Measurements from ENCODE around the gene GEMIN4.
"Not testable (repeated sequence)": the region's sequence is repeated elsewhere in the genome, so short reads cannot be mapped to it uniquely, and the experiment has no call there.

GEMIN4 gene

DNA sequence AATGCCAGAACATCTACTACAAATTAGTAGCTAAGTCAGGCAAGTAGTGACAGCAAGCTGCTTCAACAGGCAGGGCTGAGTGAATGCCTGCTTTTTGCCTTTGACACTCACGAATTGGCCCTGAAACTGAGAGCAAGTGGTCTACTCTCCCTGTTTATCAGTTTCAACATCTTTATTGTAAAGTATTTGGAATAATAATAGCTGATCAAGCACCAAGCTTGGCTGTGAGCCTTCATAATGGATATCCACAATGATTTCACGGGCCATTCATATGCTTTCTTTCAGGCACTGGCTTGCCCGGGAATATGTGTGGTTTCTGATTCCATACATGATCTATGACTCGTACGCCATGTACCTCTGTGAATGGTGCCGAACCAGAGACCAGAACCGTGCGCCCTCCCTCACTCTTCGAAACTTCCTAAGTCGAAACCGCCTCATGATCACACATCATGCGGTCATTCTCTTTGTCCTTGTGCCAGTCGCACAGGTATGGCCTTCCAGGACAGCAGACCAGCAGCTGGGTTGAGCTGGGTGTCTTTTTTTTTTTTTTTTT, 14.4 kb downstream of the GEMIN4 start:
- no peak for DNase-seq

DNA sequence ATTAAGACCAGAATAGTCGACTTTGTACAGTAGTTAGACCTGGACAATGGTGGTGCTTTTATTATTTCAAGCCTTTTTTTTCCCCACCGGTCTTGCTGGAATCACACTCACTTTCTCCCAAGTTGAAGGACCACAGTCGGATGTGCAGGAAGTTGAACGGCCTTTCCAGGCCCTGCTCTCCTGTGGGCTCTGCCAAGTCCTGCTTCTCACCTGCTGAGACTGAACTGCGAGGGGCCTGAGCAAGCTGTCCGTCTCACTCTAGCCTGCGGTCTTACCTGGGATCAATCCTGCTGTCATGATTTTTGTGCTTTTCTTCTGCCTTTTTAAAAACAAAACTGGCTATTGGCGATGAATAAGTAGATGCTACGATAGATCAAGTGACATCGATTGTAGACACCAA, 18.3 kb downstream of the GEMIN4 start:
- no peak for DNase-seq

DNA sequence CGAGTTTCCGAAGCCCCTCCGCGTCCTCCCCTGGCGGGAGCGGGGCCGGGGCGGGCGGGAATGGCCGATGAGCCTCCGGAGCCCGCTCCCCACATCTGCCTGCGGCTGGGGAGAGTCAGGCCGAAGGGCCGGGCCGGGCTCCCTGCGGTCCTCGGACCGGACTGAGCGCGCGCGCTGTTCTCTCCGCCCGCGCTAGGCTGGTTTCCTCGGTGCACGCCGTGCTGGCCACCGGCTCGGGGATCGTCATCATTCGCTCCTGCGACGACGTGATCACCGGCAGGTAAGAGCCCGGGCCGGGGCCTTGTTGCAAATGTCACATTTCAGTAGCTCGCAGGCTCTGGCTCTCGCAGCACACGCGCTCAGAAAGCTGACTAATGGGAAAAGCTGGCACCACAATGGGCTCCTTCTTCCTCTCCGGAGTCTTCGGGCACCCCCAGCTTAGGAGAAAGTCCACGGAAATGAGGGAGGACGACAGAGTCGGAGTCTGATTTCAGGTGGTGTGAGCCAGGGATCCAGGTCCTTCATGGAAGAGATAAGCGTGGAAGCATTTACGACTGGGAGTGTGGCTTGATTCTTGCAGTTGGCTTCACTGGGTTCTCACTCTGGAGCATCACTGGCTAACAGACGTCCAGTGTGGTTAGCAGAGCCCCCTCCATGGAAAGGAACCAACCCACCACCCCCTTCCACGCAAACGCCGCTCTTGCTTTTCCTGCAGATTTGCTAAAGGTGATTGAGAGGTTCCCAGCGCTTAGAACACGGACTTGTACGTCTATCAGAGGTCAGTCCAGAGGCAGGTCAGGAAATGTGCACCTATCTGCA, 19.0 kb downstream of the GEMIN4 start:
- DNase-seq = no peak

GRCh38 chr17:732067-732901, 19.8 kb downstream of the GEMIN4 start, which contains the start of gene TLCD3A:
TSS of gene TLCD3A (plus strand) at chr17:732596. CDS start at chr17:732648, 52 bp downstream.
- DNase-seq = no peak

DNA sequence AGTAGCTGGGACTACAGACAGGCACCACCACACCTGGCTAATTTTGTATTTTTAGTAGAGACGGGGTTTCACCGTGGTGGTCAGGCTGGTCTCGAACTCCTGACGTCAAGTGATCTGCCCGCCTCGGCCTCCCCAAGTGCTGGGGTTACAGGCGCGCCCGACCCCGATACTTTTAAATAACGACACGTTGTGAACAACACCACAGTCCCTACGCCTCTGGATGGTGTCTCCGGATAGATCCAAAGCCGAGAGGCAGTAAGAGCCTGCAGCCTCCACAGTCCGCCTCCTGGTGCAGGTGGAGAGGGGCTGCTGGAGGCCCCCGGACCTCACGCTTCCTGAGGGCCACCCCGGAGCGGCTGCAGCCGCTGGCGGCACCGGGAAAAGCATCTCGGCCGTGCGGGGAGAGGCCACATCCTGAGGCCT, 20.4 kb downstream of the GEMIN4 start:
- DNase-seq = no peak

DNA sequence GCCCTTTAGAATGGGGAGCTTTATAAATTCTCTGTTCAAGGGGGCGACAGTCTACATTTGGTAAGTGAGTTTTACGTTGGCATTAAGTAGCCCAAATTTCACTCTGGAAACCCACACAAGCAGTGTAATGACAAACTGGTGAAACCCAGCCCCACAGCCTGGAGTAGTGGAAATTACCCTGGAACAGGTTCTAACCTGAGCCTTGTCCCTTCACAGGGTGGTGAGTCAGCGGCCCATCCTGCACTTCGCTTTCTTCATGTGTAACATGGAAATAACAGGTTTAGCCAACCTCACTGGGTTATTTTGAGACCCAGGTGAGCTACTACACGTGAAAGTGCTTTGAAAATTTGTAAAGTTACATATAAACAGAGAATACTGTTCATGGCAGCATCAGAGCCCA, 23.2 kb downstream of the GEMIN4 start:
- no peak for DNase-seq

DNA sequence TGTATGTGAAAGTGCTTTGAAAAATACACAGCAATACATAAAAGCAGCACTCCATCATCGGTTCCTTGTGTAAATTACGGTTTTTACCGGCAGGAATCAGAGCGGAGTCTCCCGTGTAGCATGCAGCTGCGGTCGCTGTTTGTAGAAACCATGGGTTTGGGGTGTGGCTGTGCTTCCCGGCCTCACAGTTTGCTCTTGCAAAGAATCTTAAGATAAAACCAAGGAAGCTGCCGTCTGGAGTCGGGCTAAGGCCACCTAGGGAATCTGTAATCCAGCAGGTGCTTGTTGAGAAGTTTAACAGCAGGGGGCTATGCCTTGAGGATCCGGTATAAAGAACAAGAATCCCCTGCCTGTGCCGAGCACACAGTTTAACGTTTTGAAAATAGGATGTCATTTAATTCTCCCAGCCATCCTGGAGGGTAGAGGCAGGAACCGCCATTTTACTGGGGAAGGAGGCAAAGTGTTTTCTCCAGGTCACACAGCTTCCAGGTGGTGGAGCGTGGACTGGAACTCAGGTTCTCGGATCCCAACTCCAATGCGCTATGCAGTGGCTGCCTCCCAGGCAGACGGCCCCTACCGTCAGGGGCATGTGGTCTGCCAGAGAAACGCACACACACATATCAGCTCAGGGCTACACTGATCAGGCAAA, 25.7 kb downstream of the GEMIN4 start:
- DNase-seq = no peak

DNA sequence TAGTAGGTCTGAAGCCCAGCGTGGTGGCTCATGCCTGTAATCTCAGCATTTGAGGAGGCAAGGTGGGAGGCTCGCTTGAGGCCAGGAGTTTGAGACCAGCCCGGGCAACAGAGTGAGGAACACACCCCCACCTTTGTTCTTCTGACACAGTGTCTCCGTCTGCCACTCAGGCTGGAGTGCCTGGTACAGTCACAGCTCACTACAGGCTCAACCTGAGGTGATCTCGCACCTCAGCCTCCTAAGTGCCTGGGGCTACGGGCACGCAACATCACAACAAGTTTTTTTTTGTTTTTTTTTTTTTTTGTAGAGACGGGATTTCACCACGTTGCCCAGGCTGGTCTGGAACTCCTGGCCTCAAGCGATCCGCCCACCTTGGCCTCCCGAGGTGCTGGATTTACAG, 26.3 kb downstream of the GEMIN4 start:
- no peak for DNase-seq

GRCh38 chr17:725084-725483, 27.0 kb downstream of the GEMIN4 start:
- DNase-seq = no peak

DNA sequence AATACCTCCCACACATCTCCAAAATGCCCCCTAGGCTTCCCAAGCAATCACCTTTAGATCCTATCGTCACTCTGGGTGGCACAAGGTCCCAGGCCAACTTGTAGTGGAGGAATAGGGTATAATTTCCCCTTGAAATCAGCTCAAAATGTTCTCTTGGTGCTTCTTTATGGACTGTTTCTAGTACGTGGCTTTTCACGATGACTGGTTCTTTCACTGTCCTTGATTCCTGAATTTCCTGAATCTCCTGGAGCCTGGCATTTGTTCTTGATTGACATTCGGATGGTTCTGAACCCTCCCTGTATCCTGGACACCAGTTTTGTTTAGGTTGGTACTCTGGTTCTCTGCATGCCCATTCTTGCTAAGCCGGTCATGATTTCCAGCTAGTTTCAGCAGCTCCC, 30.5 kb downstream of the GEMIN4 start:
- DNase-seq = no peak

DNA sequence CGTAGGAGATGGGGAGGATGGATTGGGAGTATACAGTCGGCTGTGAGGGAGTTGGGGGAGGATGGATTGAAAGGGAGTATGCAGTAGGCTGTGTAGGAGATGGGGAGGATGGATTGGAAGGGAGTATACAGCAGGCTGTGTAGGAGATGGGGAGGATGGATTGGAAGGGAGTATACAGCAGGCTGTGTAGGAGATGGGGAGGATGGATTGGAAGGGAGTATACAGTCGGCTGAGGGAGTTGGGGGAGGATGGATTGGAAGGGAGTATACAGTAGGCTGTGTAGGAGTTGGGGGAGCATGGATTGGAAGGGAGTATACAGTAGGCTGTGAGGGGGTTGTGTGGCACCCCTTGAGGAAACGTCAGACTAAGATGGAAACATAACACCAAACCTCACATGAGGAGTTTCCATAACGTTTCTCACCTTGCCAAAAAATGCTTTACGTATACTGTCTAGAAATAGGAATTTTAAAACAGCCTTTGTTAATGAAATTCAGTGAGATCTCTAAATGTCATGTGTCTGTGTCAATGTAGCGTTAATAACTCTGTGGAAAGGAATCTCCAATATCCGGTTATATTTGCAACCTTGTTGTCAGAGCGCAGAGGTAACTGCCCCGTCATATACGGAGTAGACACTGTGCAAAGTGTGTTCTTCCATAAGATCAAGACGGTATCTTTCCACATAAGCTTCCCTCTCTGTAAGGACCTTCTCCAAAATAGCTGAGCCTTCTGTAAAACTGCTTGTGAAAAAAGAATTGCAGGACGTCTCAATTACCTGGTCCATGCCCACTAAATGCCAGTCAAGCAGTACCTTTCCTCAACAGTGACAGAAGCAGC, 31.1 kb downstream of the GEMIN4 start:
- DNase-seq = no peak

- no peak for DNase-seq
Observed at GRCh38 chr17:718075-718474, 34.0 kb downstream of the GEMIN4 start.

- DNase-seq = no peak
Observed at GRCh38 chr17:708132-708531, 43.9 kb downstream of the GEMIN4 start.

- no peak for DNase-seq
Observed at GRCh38 chr17:705863-706262, 46.2 kb downstream of the GEMIN4 start.

GRCh38 chr17:705011-705410, 47.1 kb downstream of the GEMIN4 start:
- peak; percentile 11 for DNase-seq

DNA sequence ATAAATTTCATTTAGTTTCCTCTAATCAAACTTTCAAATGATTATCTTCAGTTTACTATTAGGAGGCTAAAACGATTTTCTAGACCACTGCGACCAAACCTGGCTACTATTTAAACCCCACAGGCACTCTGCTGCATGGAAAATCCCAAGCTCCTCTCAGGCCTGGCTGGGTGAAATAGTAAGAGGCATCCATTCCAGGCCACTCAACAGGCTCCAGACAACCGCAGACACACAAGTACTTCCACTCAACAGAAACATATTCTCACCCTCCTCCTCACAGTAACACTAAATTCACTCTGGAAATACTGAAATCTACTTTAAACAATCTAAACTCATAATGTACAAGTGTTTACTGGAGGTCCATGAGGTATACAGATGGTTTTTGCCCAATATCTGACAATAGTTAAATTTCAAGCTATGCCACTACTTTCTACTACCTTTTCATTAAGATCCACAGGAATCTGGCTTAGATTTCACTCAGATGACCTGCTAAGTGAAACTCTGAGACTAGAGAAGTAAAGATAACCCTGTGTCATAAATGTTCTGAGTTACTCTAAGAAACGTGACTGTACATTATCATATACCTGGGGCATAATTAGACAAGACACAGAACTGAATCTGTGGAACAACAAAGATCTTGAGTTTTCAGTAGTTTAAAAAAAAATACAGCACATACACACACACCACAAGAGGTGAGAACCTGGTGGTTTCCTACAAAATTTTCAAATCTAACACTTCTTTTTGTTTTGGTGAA, 47.8 kb downstream of the GEMIN4 start:
- peak; percentile 53 for DNase-seq

DNA sequence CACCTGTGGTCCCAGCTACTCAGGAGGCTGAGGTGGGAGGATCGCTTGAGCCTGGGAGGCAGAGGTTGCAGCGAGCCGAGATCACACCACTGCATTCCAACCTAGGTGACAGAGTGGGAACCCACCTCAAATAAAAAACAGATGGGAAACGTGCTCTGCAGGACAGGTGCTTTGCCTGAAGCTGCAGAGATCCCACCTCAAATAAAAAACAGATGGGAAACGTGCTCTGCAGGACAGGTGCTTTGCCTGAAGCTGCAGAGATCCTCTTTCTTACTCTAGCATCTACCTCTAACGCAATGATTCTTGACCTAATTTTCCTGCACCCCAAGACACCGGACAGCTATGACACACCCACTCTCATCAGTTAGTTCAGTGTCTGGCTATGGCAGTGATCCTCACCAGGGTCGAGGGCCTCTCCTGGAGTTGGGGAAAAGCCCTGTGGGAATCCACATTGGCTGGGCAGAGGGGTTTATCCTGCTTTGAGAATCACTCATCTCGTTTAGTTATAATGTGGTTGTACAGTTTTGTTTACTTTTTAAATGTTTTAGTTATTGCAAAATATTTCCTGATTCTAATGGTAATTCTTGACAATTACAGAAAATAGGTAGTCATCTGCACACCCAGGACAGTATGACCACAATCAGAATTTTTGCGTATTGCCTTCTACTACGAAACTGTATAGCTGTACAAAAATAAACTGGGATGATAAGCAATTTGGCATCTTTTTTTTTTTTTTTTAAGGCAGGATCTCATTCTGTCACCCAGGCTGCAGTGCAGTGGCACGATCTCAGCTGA, 48.8 kb downstream of the GEMIN4 start:
- no peak for DNase-seq

DNA sequence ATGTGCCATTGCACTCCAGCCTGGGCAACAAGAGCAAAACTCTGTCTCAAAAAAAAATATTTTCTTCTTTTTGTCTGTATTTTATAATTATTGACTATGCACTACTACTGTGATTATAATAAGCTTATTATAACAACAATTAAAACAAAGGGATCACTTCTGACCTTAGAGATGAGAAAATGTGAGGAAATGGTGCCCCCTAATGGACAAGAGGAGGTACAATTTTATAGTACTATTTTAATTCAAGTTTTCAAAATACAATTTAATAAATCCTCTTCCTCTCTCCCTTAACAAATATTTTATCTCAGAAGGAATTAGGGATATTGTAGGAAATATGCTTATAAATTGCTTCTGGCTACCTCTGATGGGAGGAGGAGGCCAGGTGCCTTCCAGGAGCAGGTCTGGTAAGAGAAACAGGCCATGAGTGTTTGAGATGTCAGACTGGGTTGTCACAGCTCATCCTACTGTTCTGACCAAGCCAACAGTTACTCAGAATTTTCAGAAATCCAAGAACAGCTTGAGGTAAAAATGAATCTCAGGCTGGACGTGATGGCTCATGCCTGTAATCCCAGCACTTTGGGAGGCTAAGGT, 51.5 kb downstream of the GEMIN4 start:
- DNase-seq = peak; percentile 22

GRCh38 chr17:699345-699744, 52.7 kb downstream of the GEMIN4 start:
- no peak for DNase-seq

GRCh38 chr17:698096-698495, 54.0 kb downstream of the GEMIN4 start:
- not testable (repeated sequence) for DNase-seq
